GM23338 (cell line): ENCODE measurements around the gene MAP3K9. TPM values are rescaled to one million over a fixed set of nuclear protein-coding genes. Genes with fewer than 3 reads are reported as not detected.
A peak's percentile ranks its signal among the peaks of the same experiment; 100 is the strongest.

Experiments used
- ATAC-seq: fragments of 200-7000 bp; cut with Tn5 transposase; 3 replicates; pipeline ENCODE4 v1.9.1; 2020
- DNase-seq: peaks from one replicate; pipeline ENCODE4 v3.0.0-alpha.2; 2015; ENCODE audit warnings: low spot score
- H2AFZ ChIP-seq: fragments of 200-600 bp; sonication (generic); 2 replicates; pipeline ENCODE4 v1.8.0; 2016; ENCODE audit warnings: antibody characterized with exemption, mild to moderate bottlenecking, moderate library complexity
- H3F3A ChIP-seq: fragments of 200-600 bp; sonication (generic); replicated peaks from 2 replicates; pipeline ENCODE4 v1.8.0; 2017; ENCODE audit warnings: antibody characterized with exemption, mixed run types, low read depth
- H3K27ac ChIP-seq: fragments of 200-600 bp; sonication (generic); 2 replicates; pipeline ENCODE4 v1.6.1; 2016; ENCODE audit warnings: low read depth
- H3K27me3 ChIP-seq: fragments of 200-600 bp; sonication (generic); 2 replicates; pipeline ENCODE4 v1.8.0; 2016; ENCODE audit warnings: mild to moderate bottlenecking, mixed run types, moderate library complexity; ENCODE audit not compliant: insufficient read depth
- H3K36me3 ChIP-seq: fragments of 200-600 bp; sonication (generic); 2 replicates; pipeline ENCODE4 v1.8.0; 2016; ENCODE audit warnings: mild to moderate bottlenecking; ENCODE audit not compliant: insufficient read depth
- H3K4me1 ChIP-seq: fragments of 200-600 bp; sonication (generic); 2 replicates; pipeline ENCODE4 v1.8.0; 2016; ENCODE audit warnings: mild to moderate bottlenecking, moderate library complexity; ENCODE audit not compliant: insufficient read depth
- H3K4me2 ChIP-seq: fragments of 200-600 bp; sonication (generic); 2 replicates; pipeline ENCODE4 v1.7.1; 2017; ENCODE audit warnings: mixed run types
- H3K4me3 ChIP-seq: fragments of 200-600 bp; sonication (generic); 2 replicates; pipeline ENCODE4 v1.6.1; 2016; ENCODE audit warnings: mixed run types
- H3K79me2 ChIP-seq: fragments of 200-600 bp; sonication (generic); replicated peaks from 2 replicates; pipeline ENCODE4 v1.8.0; 2017; ENCODE audit warnings: mild to moderate bottlenecking; ENCODE audit not compliant: insufficient read depth
- H3K9me2 ChIP-seq: fragments of 200-600 bp; sonication (generic); 2 replicates; pipeline ENCODE4 v1.8.0; 2017; ENCODE audit not compliant: insufficient read depth
- H4K20me1 ChIP-seq: fragments of 200-600 bp; sonication (generic); replicated peaks from 2 replicates; pipeline ENCODE4 v1.8.0; 2017; ENCODE audit warnings: mild to moderate bottlenecking; ENCODE audit not compliant: insufficient read depth
- H3K27ac Mint-ChIP-seq: 2 replicates; pipeline ENCODE4 v1.8.0; 2020; ENCODE audit warnings: inconsistent platforms, mild to moderate bottlenecking, moderate library complexity, mixed read lengths
- H3K27me3 Mint-ChIP-seq: 3 replicates; pipeline ENCODE4 v1.8.0; 2022; ENCODE audit warnings: low read depth, mild to moderate bottlenecking, moderate library complexity, mixed read lengths, inconsistent platforms; ENCODE audit not compliant: insufficient read depth, poor library complexity
- H3K36me3 Mint-ChIP-seq: 3 replicates; pipeline ENCODE4 v1.8.0; 2021; ENCODE audit warnings: low read depth, mild to moderate bottlenecking, inconsistent platforms, moderate library complexity, mixed read lengths
- H3K4me1 Mint-ChIP-seq: 3 replicates; pipeline ENCODE4 v1.8.0; 2020; ENCODE audit warnings: mild to moderate bottlenecking, inconsistent platforms, mixed read lengths
- H3K4me3 Mint-ChIP-seq: 3 replicates; pipeline ENCODE4 v1.8.0; 2021; ENCODE audit warnings: moderate library complexity, mild to moderate bottlenecking, inconsistent platforms, mixed read lengths
- H3K9me3 Mint-ChIP-seq: 3 replicates; pipeline ENCODE4 v1.8.0; 2020; ENCODE audit warnings: moderate library complexity, mild to moderate bottlenecking, inconsistent platforms, mixed read lengths
- EZH2phosphoT487 ChIP-seq: fragments of 200-600 bp; sonication (generic); IDR thresholded peaks from one replicate; pipeline ENCODE4 v1.8.1; 2018; ENCODE audit warnings: antibody characterized with exemption; ENCODE audit not compliant: unreplicated experiment
- POLR2AphosphoS5 ChIP-seq: IDR thresholded peaks from 2 replicates; pipeline ENCODE4 v1.6.1; 2016; ENCODE audit warnings: antibody characterized with exemption, low read depth
- ZNF331 ChIP-seq: fragments of 250-450 bp; sonication (Bioruptor Pico); IDR thresholded peaks from 2 replicates; pipeline ENCODE4 v1.5.0; 2020; ENCODE audit warnings: low read depth, mild to moderate bottlenecking, moderate library complexity
- polyA plus RNA-seq: library from polyadenylated mRNA; unstranded; fragments of >200 nt; fragmentation: Nextera tagmentation; extraction: Ambion mirVana; gene quantifications from 2 replicates; pipeline ENCODE4 v1.2.1, GENCODE V29; 2016
- total RNA-seq: library from RNA; depleted of rRNA; stranded (reverse); fragments of >200 nt; shearing (Covaris generic); gene quantifications from 2 replicates; pipeline ENCODE4 v1.2.3, GENCODE V29; 2014
- TF ChIP-seq, protein P1 (sequence below): IDR thresholded peaks from one replicate; pipeline ENCODE4 v1.6.1; 2018; ENCODE audit warnings: antibody characterized with exemption; ENCODE audit not compliant: unreplicated experiment
- TF ChIP-seq, protein P2 (sequence below): fragments of 250-450 bp; sonication (Bioruptor Pico); IDR thresholded peaks from 2 replicates; pipeline ENCODE4 v1.5.0; 2020; ENCODE audit warnings: mild to moderate bottlenecking, moderate library complexity
- TF ChIP-seq, protein P3 (sequence below): IDR thresholded peaks from 2 replicates; pipeline ENCODE4 v1.6.1; 2016; ENCODE audit warnings: antibody characterized with exemption

Gene MAP3K9
- total and polyA plus RNA-seq, 2 experiments from 2014 or later = 5.3 to 30.8 TPM

DNA sequence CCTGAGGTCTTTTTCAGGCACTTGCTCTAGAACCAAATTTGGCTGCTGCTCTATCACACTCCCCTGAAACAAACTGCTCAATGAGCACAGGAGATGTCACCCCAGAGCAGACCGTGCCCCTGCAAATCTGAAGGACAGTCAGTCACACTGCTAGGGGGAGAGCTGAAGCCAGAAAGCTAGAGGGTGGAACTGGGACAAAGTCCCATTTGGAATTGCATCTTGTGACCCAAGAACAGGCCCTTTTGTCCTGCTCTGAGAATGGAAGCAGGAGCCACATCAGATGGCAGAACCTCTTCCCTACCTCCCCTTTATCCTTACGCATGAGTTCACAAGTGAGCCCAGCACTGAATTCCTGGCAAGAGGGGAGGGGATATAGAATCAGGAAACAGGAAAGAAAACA lies 64.7 kb downstream of the MAP3K9 start:
- DNase-seq (no peak), ATAC-seq (no peak)
- H3K79me2 ChIP-seq = no peaks in the 10 kb centered on the region
- H3K4me3 Mint-ChIP-seq = no peak overlapping the region
- no peak overlapping the region for H3K27ac Mint-ChIP-seq
- no peaks in the 10 kb centered on the region for H3K9me2 ChIP-seq
- no peaks in the 10 kb centered on the region for H3K4me1 ChIP-seq
- no peaks in the 10 kb centered on the region for H3K27me3 ChIP-seq
- TF ChIP-seq, protein P1, sequence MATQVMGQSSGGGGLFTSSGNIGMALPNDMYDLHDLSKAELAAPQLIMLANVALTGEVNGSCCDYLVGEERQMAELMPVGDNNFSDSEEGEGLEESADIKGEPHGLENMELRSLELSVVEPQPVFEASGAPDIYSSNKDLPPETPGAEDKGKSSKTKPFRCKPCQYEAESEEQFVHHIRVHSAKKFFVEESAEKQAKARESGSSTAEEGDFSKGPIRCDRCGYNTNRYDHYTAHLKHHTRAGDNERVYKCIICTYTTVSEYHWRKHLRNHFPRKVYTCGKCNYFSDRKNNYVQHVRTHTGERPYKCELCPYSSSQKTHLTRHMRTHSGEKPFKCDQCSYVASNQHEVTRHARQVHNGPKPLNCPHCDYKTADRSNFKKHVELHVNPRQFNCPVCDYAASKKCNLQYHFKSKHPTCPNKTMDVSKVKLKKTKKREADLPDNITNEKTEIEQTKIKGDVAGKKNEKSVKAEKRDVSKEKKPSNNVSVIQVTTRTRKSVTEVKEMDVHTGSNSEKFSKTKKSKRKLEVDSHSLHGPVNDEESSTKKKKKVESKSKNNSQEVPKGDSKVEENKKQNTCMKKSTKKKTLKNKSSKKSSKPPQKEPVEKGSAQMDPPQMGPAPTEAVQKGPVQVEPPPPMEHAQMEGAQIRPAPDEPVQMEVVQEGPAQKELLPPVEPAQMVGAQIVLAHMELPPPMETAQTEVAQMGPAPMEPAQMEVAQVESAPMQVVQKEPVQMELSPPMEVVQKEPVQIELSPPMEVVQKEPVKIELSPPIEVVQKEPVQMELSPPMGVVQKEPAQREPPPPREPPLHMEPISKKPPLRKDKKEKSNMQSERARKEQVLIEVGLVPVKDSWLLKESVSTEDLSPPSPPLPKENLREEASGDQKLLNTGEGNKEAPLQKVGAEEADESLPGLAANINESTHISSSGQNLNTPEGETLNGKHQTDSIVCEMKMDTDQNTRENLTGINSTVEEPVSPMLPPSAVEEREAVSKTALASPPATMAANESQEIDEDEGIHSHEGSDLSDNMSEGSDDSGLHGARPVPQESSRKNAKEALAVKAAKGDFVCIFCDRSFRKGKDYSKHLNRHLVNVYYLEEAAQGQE = no peak
- no peaks in the 10 kb centered on the region; the same call in 2 of the 3 replicates for H3K9me3 Mint-ChIP-seq
- peaks cover 4% of the 10 kb centered on the region for H3K27me3 Mint-ChIP-seq
- no peaks in the 10 kb centered on the region for H3K4me1 Mint-ChIP-seq
- H3K4me2 ChIP-seq = no peak overlapping the region
- H3F3A ChIP-seq = 0 out of 2 replicates have a peak, but pooled peaks cover 3% of the 10 kb centered on the region
- peaks cover 23% of the 10 kb centered on the region for H3K36me3 ChIP-seq
- peaks cover 37% of the 10 kb centered on the region for H3K36me3 Mint-ChIP-seq
- H3K4me3 ChIP-seq = no peak overlapping the region
- no peak overlapping the region; the same call in 1 of the 2 replicates for H3K27ac ChIP-seq
- H2AFZ ChIP-seq = no peak overlapping the region
- peaks cover 13% of the 10 kb centered on the region; the same call in 1 of the 2 replicates for H4K20me1 ChIP-seq

DNA sequence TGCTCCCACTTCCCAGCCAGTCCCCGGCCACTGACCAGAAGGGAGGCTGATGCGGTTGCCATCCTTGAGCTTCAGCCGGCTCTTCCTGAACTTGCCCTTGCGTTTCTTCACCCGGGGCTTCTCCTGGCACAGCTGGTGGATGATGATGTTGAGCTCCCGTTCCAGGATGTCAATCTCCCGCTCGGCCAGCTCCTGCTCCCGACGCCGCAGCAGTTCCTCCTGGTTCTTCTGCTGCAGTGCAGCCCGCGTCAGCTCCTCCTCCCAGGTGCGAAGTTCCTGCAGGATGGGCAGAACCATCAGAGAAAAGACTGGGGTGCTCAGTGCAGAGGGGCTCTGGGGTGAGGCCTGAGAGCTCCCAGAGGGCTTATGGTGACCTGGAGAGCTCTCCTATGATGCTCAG lies 67.0 kb downstream of the MAP3K9 start:
- no peaks in the 10 kb centered on the region for H3K79me2 ChIP-seq
- H3F3A ChIP-seq = 0 out of 2 replicates have a peak, but pooled peaks cover 3% of the 10 kb centered on the region
- no peak overlapping the region for H3K4me2 ChIP-seq
- no peak overlapping the region for H2AFZ ChIP-seq
- H3K4me3 Mint-ChIP-seq = no peak overlapping the region
- ATAC-seq (no peak), DNase-seq (no peak)
- peaks cover 7% of the 10 kb centered on the region; the same call in 1 of the 2 replicates for H4K20me1 ChIP-seq
- H3K27ac Mint-ChIP-seq = peak overlapping the region; percentile 82; the same call in 1 of the 2 replicates
- H3K36me3 ChIP-seq = peaks cover 29% of the 10 kb centered on the region; the same call in 1 of the 2 replicates
- H3K4me3 ChIP-seq = no peak overlapping the region
- H3K9me2 ChIP-seq = no peaks in the 10 kb centered on the region
- no peaks in the 10 kb centered on the region for H3K4me1 Mint-ChIP-seq
- H3K27ac ChIP-seq = 0 out of 2 replicates have a peak overlapping the region, but pooled peaks have one; percentile 39
- H3K9me3 Mint-ChIP-seq = no peaks in the 10 kb centered on the region; the same call in 2 of the 3 replicates
- H3K4me1 ChIP-seq = no peaks in the 10 kb centered on the region
- H3K36me3 Mint-ChIP-seq = peaks cover 34% of the 10 kb centered on the region
- H3K27me3 Mint-ChIP-seq = peaks cover 4% of the 10 kb centered on the region
- H3K27me3 ChIP-seq = no peaks in the 10 kb centered on the region
- TF ChIP-seq EZH2phosphoT487 (no peak), POLR2AphosphoS5 (no peak), ZNF331 (no peak)
- TF ChIP-seq, protein P1 = no peak
- TF ChIP-seq, protein P2, sequence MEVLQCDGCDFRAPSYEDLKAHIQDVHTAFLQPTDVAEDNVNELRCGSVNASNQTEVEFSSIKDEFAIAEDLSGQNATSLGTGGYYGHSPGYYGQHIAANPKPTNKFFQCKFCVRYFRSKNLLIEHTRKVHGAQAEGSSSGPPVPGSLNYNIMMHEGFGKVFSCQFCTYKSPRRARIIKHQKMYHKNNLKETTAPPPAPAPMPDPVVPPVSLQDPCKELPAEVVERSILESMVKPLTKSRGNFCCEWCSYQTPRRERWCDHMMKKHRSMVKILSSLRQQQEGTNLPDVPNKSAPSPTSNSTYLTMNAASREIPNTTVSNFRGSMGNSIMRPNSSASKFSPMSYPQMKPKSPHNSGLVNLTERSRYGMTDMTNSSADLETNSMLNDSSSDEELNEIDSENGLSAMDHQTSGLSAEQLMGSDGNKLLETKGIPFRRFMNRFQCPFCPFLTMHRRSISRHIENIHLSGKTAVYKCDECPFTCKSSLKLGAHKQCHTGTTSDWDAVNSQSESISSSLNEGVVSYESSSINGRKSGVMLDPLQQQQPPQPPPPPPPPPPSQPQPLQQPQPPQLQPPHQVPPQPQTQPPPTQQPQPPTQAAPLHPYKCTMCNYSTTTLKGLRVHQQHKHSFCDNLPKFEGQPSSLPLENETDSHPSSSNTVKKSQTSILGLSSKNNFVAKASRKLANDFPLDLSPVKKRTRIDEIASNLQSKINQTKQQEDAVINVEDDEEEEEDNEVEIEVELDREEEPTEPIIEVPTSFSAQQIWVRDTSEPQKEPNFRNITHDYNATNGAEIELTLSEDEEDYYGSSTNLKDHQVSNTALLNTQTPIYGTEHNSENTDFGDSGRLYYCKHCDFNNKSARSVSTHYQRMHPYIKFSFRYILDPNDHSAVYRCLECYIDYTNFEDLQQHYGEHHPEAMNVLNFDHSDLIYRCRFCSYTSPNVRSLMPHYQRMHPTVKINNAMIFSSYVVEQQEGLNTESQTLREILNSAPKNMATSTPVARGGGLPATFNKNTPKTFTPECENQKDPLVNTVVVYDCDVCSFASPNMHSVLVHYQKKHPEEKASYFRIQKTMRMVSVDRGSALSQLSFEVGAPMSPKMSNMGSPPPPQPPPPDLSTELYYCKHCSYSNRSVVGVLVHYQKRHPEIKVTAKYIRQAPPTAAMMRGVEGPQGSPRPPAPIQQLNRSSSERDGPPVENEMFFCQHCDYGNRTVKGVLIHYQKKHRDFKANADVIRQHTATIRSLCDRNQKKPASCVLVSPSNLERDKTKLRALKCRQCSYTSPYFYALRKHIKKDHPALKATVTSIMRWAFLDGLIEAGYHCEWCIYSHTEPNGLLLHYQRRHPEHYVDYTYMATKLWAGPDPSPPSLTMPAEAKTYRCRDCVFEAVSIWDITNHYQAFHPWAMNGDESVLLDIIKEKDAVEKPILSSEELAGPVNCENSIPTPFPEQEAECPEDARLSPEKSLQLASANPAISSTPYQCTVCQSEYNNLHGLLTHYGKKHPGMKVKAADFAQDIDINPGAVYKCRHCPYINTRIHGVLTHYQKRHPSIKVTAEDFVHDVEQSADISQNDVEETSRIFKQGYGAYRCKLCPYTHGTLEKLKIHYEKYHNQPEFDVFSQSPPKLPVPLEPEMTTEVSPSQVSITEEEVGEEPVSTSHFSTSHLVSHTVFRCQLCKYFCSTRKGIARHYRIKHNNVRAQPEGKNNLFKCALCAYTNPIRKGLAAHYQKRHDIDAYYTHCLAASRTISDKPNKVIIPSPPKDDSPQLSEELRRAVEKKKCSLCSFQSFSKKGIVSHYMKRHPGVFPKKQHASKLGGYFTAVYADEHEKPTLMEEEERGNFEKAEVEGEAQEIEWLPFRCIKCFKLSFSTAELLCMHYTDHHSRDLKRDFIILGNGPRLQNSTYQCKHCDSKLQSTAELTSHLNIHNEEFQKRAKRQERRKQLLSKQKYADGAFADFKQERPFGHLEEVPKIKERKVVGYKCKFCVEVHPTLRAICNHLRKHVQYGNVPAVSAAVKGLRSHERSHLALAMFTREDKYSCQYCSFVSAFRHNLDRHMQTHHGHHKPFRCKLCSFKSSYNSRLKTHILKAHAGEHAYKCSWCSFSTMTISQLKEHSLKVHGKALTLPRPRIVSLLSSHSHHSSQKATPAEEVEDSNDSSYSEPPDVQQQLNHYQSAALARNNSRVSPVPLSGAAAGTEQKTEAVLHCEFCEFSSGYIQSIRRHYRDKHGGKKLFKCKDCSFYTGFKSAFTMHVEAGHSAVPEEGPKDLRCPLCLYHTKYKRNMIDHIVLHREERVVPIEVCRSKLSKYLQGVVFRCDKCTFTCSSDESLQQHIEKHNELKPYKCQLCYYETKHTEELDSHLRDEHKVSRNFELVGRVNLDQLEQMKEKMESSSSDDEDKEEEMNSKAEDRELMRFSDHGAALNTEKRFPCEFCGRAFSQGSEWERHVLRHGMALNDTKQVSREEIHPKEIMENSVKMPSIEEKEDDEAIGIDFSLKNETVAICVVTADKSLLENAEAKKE (CRISPR knock-in tag) = no peak
- TF ChIP-seq, protein P3, sequence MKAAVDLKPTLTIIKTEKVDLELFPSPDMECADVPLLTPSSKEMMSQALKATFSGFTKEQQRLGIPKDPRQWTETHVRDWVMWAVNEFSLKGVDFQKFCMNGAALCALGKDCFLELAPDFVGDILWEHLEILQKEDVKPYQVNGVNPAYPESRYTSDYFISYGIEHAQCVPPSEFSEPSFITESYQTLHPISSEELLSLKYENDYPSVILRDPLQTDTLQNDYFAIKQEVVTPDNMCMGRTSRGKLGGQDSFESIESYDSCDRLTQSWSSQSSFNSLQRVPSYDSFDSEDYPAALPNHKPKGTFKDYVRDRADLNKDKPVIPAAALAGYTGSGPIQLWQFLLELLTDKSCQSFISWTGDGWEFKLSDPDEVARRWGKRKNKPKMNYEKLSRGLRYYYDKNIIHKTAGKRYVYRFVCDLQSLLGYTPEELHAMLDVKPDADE = no peak
